Measurements from ENCODE around the gene C19orf67. TPM values are rescaled to one million over a fixed set of nuclear protein-coding genes. Genes with fewer than 3 reads are reported as not detected.
"Not testable (repeated sequence)": the region's sequence is repeated elsewhere in the genome, so short reads cannot be mapped to it uniquely, and the experiment has no call there.

Gene C19orf67
- total RNA-seq, 1 donor from 2014 or later, result not detected

DNA sequence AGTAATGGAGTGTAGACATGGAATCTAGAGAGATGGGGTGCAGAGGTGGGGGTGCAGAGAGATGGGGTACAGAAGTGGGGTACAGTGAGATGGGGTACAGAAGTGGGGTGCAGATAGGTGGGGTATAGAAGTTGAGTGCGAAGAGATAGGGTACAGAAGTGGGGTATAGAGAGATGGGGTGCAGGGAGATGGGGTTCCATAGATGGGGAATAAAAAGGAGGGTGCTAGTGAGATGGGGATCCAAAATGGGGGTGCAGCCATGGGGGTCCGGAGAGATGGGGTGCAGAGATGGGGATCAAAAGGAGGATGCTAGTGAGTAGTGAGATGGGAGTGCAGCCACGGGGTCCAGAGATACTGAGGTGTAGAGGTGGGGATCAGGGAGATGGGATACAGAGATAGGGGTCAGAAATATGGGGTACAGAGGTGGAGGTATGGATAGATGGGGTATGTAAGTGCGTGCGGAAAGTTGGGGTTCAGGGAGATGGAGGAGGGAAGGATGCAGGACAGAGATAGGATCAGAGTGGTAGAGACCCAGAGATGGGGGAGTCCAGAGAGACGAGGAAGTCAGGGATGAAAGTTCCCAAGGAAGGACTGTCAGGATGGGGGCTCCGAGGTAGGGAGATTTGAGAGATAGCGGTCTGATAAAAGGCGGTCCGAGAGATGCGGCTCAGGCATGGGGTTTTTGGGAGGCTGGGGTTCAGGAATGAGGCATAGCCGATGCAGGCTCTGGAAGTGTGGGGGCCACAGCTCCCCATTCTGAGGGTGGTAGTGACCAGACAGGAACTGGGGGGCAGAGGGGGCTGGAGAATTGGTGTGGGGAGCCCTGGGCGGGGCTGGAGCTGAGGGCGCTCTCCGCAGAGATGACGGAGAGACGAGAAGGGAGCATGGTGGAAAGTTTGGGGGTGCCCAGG lies 27.1 kb downstream of the C19orf67 start:
- DNase-seq (ENCODE audit: extremely low read depth, low read depth, low spot score), result no peak

GRCh38 chr19:14056741-14057356 lies 28.7 kb downstream of the C19orf67 start:
- DNase-seq (ENCODE audit: extremely low read depth, low read depth, low spot score), result no peak

DNA sequence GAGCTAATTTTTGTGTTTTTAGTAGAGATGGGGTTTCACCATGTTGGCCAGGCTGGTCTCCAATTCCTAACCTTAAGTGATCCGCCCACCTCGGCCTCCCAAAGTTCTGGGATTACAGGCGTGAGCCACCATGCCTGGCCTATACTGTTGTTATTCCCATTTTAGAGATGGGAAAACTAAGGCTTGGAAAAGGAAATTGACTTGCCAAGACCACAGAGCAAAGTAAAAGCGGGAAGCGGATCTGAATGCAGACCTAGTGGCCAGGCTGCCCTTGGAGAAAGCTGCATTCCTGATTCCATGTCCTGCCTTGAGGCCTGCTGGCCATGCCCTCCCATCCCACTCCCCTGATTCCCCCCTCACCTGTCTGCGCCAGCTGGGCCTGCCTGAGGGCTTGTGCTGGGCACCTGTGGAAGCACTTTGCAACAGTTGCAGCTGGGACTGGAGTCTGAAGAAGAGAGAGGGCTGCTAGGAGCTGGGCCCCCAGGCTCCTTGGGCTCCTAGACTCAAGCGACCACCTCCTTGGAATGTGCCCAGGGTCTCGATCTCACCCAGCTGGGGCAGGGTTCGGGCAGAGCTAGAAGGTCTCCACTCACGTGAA lies 29.4 kb downstream of the C19orf67 start:
- no peak for DNase-seq (ENCODE audit: extremely low read depth, low read depth, low spot score)

DNA sequence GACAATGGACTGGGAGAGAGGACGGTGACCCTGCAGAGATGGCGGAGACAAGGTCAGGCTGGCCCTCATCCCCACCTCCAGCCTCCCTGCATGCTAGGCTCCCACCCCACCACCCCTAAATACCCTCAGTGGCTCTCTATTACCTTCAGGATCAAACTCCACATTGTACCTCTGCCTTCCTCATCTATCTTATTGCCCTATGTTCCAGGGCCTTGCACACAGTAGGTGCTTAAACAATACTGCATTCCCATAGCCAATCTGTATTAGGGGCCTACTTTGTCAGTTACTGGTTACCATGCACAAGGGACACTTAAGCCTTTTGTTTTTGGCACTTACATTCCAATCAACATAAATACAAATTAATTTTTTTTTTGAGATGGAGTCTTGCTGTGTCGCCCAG lies 30.2 kb downstream of the C19orf67 start:
- DNase-seq (ENCODE audit: extremely low read depth, low read depth, low spot score), result no peak

DNA sequence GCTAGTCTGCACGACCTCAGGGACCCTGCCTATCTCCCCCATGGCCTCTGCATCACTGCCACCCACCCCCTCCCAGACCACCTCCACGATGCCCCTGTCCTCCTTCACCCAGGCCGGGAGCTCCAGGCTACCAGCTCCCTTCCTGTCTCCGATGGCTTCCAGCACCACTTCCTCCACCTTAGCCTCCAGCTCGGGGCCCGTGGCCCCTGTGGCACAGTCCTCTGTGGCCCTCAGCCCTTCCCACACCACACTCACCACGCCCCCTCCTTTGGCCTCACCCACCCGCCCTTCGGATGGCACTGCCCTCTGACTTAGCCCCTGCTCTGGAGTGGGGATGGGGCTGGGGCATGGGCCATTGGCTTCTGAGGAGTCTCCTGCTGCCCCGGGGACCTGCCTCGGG lies 30.9 kb downstream of the C19orf67 start:
- DNase-seq (ENCODE audit: extremely low read depth, low read depth, low spot score), result no peak

GRCh38 chr19:14054099-14054498 lies 31.5 kb downstream of the C19orf67 start:
- no peak for DNase-seq (ENCODE audit: extremely low read depth, low read depth, low spot score)

GRCh38 chr19:14053500-14053899 lies 32.1 kb downstream of the C19orf67 start:
- DNase-seq (ENCODE audit: extremely low read depth, low read depth, low spot score), result no peak

DNA sequence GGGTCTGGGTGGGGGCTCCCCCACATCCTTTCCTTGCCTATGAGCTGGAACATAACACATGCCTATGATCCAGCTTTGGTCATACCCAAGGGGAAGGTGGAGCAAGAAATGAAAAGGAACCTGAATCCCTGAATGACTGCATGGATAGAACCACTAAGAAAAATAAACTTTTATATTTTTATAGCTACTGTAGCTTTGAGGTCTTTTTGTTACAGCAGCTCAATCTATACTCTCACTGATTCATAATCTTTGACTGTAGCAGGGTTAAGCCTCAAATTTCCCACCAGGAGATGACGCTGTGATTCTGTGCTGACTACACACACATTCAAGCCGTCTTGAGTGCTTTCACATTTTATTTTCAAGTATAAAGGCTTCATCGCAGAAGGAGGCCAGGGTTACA lies 32.6 kb downstream of the C19orf67 start:
- DNase-seq (ENCODE audit: extremely low read depth, low read depth, low spot score), result no peak

GRCh38 chr19:14052470-14052869 lies 33.1 kb downstream of the C19orf67 start:
- DNase-seq (ENCODE audit: extremely low read depth, low read depth, low spot score), result no peak

DNA sequence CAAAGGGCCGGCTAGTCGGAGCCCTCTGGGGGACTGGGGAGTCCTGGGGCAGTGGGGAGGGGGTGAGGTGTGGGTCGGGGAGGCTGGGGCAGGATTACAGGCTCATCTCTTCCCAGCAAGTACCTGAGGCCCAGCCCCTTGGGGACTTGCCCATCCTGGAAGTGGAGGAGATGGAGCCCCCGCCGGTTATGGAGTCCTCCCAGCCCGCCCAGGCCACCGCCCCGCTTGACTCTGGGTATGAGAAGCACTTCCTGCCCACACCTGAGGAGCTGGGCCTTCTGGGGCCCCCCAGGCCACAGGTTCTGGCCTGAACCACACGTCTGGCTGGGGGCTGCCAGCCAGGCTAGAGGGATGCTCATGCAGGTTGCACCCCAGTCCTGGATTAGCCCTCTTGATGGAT lies 33.6 kb downstream of the C19orf67 start:
- DNase-seq (ENCODE audit: extremely low read depth, low read depth, low spot score), result no peak

DNA sequence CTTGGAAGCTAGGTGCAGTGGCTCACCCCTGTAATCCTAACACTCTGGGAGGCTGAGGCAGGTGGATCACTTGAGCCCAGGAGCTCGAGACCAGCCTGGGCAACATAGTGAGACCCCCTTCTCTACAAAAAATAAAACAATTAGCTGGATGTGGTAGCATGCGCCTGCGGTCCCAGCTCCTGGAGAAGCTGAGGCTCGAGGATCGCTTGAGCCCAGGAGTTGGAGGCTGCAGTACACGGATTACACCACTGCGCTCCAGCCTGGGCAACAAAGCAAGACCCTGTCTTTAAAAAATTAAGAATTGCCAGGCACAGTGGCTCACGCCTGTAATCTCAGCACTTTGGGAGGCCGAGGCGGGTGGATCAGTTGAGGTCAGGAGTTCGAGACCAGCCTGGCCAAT lies 34.6 kb downstream of the C19orf67 start:
- not testable (repeated sequence) for DNase-seq (ENCODE audit: extremely low read depth, low read depth, low spot score)

DNA sequence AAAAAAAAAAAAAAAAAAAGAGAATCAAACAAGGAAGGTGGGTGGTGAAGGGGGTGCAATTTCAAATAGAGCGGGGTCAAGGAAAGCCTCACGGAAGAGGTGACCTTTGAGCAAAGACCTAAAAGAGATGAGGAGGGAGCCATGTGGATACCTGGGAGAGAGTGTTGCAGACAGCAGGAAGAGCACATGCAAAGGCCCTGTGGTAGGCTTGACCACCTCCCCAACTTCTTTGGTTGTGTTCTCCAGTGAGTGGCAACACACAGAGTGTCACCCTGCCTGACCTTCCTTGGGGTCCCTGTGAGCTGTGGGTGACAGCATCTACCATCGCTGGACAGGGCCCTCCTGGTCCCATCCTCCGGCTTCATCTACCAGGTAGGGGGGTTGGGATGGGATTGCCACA lies 35.1 kb downstream of the C19orf67 start:
- DNase-seq (ENCODE audit: extremely low read depth, low read depth, low spot score), result no peak

DNA sequence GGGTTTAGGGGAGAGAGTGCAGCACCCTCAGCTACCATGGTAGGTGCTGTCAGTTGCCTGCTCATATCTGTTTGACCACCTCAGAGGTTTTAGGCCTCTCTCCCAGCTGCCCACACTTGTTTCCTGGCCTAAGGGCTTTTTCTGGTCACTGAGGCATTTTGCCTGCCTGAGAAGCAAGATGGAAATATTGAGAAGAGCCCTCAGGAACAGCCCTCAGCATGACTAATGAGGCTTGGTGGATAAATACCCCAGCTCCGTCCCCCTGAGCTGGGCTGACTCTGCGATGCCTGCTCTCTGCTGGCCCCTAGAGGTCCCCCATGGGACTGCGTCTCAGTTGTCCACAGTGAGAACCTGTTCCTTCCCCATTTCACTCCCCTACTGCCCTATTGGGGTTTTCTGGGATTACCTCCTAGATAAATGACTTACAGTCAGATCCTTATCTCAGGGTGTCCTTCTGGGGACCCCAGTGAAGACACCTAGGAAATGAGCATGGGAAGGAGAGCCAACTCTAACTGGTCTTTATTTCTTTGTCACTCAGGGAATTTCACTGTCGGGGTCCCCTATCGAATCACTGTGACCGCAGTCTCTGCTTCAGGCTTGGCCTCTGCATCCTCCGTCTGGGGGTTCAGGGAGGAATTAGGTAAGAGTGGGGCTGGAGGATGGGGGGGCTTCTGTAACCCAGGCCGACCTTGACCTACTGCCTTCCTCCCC lies 37.0 kb downstream of the C19orf67 start:
- DNase-seq (ENCODE audit: extremely low read depth, low read depth, low spot score), result no peak

DNA sequence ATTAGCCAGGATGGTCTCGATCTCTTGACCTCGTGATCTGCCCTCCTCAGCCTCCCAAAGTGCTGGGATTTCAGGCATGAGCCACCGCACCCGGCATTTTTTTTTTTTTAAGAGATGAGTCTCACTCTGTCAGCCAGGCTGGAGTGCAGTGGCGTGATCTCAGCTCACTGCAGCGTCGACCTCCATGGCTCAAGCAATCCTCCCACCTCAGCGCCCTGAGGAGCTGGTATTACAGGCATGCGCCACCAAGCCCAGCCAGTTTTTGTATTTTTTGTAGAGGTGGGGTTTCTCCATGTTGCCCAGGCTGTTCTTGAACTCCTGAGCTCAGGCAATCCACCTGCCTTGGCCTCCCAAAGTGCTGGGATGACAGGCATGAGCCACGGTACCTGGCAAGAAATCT lies 37.7 kb downstream of the C19orf67 start:
- DNase-seq (ENCODE audit: extremely low read depth, low read depth, low spot score), result not testable (repeated sequence)

- peak; percentile 73 for DNase-seq (ENCODE audit: extremely low read depth, low read depth, low spot score)
Measured at GRCh38 chr19:14042659-14043608, 42.6 kb downstream of the C19orf67 start.

- no peak for DNase-seq (ENCODE audit: extremely low read depth, low read depth, low spot score)
Measured at GRCh38 chr19:14039181-14039580, 46.4 kb downstream of the C19orf67 start.

DNA sequence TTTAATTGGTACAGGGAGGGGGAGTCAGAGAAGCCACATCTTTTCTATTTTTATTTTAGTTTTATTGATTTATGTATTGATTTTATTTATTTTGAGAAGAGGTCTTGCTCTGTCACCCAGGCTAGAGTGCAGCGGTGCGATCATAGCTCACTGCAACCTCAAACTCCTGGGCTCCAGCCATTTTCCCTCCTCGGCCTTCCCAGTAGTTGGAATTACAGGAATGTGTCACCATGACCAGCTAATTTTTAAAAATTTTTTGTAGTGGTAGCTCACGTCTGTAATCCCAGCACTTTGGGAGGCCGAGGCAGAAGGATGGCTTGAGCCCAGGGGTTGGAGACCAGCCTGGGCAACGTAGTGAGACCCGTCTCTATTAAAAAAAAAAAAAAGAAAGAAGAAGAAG lies 49.9 kb downstream of the C19orf67 start:
- DNase-seq (ENCODE audit: extremely low read depth, low read depth, low spot score), result no peak

- DNase-seq (ENCODE audit: extremely low read depth, low read depth, low spot score), result not testable (repeated sequence)
Measured at GRCh38 chr19:14035159-14035558, 50.4 kb downstream of the C19orf67 start.

GRCh38 chr19:14033946-14034345 lies 51.6 kb downstream of the C19orf67 start:
- DNase-seq (ENCODE audit: extremely low read depth, low read depth, low spot score), result no peak
